NCI-H446 treated with DMSO at 0.1 percent for 48 hours (cell line): ENCODE data around the gene SHISA7.
"Not testable (repeated sequence)": the region's sequence is repeated elsewhere in the genome, so short reads cannot be mapped to it uniquely, and the experiment has no call there.

ENCODE experiments used
- DNase-seq: peaks from one replicate; lab custom pipeline; 2025; lab: John Stamatoyannopoulos, UW

SHISA7 gene

GRCh38 chr19:55418185-55418584 lies 24.9 kb downstream of the SHISA7 start:
- peak; percentile 54 for DNase-seq

GRCh38 chr19:55410168-55410567 lies 32.9 kb downstream of the SHISA7 start:
- DNase-seq: no peak

- DNase-seq: not testable (repeated sequence)
Measured at GRCh38 chr19:55409179-55409578, 33.9 kb downstream of the SHISA7 start.

GRCh38 chr19:55408533-55408872 lies 34.6 kb downstream of the SHISA7 start:
- DNase-seq: no peak

- DNase-seq: peak; percentile 99
Measured at GRCh38 chr19:55407800-55408532, 35.1 kb downstream of the SHISA7 start.

GRCh38 chr19:55407550-55407799 lies 35.6 kb downstream of the SHISA7 start, which contains the start of gene UBE2S:
UBE2S (minus strand) TSS chr19:55407788; CDS start chr19:55407589, 199 bp downstream.
- not testable (repeated sequence) for DNase-seq

- no peak for DNase-seq
Measured at GRCh38 chr19:55406826-55407549, 36.1 kb downstream of the SHISA7 start.

GRCh38 chr19:55406091-55406825 lies 36.8 kb downstream of the SHISA7 start:
- DNase-seq: no peak

GRCh38 chr19:55405638-55406037 lies 37.5 kb downstream of the SHISA7 start:
- DNase-seq: no peak

GRCh38 chr19:55402509-55402908 lies 40.6 kb downstream of the SHISA7 start:
- no peak for DNase-seq

GRCh38 chr19:55401390-55401789 lies 41.7 kb downstream of the SHISA7 start:
- not testable (repeated sequence) for DNase-seq

- no peak for DNase-seq
Measured at GRCh38 chr19:55400281-55401087, 42.6 kb downstream of the SHISA7 start.

- no peak for DNase-seq
Measured at GRCh38 chr19:55398200-55398925, 44.7 kb downstream of the SHISA7 start.

- no peak for DNase-seq
Measured at GRCh38 chr19:55392820-55393761, 50.0 kb downstream of the SHISA7 start.

- no peak for DNase-seq
Measured at GRCh38 chr19:55391702-55392615, 51.1 kb downstream of the SHISA7 start.

GRCh38 chr19:55391191-55391670 lies 51.9 kb downstream of the SHISA7 start:
- no peak for DNase-seq

GRCh38 chr19:55390461-55390880 lies 52.6 kb downstream of the SHISA7 start:
- DNase-seq: no peak

GRCh38 chr19:55389386-55390317 lies 53.4 kb downstream of the SHISA7 start:
- no peak for DNase-seq
